Peyer's patch (tissue), 4 donors: Measurements from ENCODE around the gene TFPI.

ENCODE experiments used
- POLR2A ChIP-seq, 2 donors: fragments of 450-650 bp; IDR thresholded peaks; one replicate each; pipeline ENCODE4 v1.5.1; 2017; ENCODE audit warnings: antibody characterized with exemption in 2 of 2, mild to moderate bottlenecking in 2 of 2, moderate library complexity in 2 of 2
- TF ChIP-seq, protein P1 (sequence below), 6 experiments: fragments of 450-650 bp in 4 of 6; fragments of 200-600 bp in 2 of 6; sonication (generic) in 1 of 6; IDR thresholded peaks; one replicate each; pipeline ENCODE4 v1.5.1; 2017 to 2019; ENCODE audit warnings: antibody characterized with exemption in 6 of 6, mild to moderate bottlenecking in 3 of 6, moderate library complexity in 1 of 6

DNA sequence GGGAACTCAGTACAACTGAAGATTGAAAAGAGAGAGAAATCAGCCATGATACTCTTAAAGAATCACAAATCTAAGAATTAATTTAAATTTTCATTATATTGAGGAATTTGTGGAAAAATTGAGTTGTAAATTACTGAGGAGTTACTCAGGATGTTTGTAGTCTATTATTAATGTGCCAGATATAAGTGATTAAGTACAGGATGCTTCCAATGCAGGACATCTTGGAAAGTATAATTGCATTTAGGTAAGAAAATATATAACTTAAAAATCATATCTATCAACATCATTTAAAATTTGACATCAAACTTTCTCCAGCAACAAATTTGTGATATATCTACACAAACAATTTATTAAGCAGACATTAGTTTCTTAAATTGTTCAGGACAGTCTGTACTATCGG, 107.5 kb downstream of the TFPI start:
- TF ChIP-seq POLR2A (IDR thresholded peaks at IDR 0.05) = no peak
- TF ChIP-seq, protein P1, sequence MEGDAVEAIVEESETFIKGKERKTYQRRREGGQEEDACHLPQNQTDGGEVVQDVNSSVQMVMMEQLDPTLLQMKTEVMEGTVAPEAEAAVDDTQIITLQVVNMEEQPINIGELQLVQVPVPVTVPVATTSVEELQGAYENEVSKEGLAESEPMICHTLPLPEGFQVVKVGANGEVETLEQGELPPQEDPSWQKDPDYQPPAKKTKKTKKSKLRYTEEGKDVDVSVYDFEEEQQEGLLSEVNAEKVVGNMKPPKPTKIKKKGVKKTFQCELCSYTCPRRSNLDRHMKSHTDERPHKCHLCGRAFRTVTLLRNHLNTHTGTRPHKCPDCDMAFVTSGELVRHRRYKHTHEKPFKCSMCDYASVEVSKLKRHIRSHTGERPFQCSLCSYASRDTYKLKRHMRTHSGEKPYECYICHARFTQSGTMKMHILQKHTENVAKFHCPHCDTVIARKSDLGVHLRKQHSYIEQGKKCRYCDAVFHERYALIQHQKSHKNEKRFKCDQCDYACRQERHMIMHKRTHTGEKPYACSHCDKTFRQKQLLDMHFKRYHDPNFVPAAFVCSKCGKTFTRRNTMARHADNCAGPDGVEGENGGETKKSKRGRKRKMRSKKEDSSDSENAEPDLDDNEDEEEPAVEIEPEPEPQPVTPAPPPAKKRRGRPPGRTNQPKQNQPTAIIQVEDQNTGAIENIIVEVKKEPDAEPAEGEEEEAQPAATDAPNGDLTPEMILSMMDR (IDR thresholded peaks at IDR 0.05) = no peak
